GM12878 (cell line): ENCODE data around the gene BCAR3.

Source experiments
- CEBPB ChIP-seq, 2 experiments: fragments of 150-350 bp in 1 of 2; IDR thresholded peaks; 2 replicates each; pipeline ENCODE4 v1.6.1; 2012 to 2014; ENCODE audit warnings: low read depth in 2 of 2, low read length in 2 of 2, borderline replicate concordance in 1 of 2, inconsistent platforms in 1 of 2
- CTCF ChIP-seq, 3 experiments: IDR thresholded peaks in 2 of 3; conservative IDR thresholded peaks in 1 of 3; 2 replicates each; pipeline ENCODE4 v1.5.1; 2011; ENCODE audit warnings: low read depth in 3 of 3, low read length in 3 of 3, mild to moderate bottlenecking in 3 of 3, control low read depth in 2 of 3, moderate library complexity in 2 of 3, inconsistent platforms in 1 of 3, mixed read lengths in 1 of 3; ENCODE audit not compliant: control insufficient read depth in 2 of 3, insufficient read depth in 1 of 3; ENCODE audit errors: extremely low read depth in 1 of 3
- E4F1 ChIP-seq: fragments of 450-650 bp; IDR thresholded peaks from 2 replicates; pipeline ENCODE4 v1.6.1; 2018; ENCODE audit warnings: borderline replicate concordance, mild to moderate bottlenecking; ENCODE audit not compliant: partially characterized antibody

GRCh38 chr1:93702111-93702827 lies 20.6 kb upstream of the BCAR3 start:
- no peak for TF ChIP-seq E4F1
- no peak for TF ChIP-seq CEBPB (IDR thresholded peaks at IDR 0.05; ENCODE audit: borderline replicate concordance in 1 of 2, low read depth in 2 of 2, low read length in 2 of 2)
- TF ChIP-seq CTCF (IDR thresholded peaks at IDR 0.05 in 2 of 3, conservative IDR thresholded peaks at IDR 0.05 in 1 of 3; ENCODE audit: control insufficient read depth in 2 of 3, extremely low read depth in 1 of 3, insufficient read depth in 1 of 3, low read depth in 3 of 3, low read length in 3 of 3): no peak
